Right cardiac atrium (tissue), 5 donors: ENCODE measurements around the gene LOXL1. TPM values are rescaled to one million over a fixed set of nuclear protein-coding genes. Genes with fewer than 3 reads are reported as not detected.
A peak's percentile ranks its signal among the peaks of the same experiment; 100 is the strongest.

Experiments used
- ATAC-seq, 2 donors: fragments of 200-7000 bp; cut with Tn5 transposase; one replicate each; pipeline versions ENCODE4 v1.8.0 to v1.9.1; 2020; ENCODE audit warnings: moderate library complexity in 2 of 2, mild to moderate bottlenecking in 1 of 2
- DNase-seq, 3 donors: peaks; one replicate each; pipeline ENCODE4 v3.0.0-alpha.2; 2020
- H3K27ac ChIP-seq: one replicate; pipeline ENCODE4 v1.5.1; 2013; ENCODE audit warnings: mild to moderate bottlenecking, low read length, control low read depth, moderate library complexity
- H3K27me3 ChIP-seq: one replicate; pipeline ENCODE4 v1.6.1; 2013; ENCODE audit not compliant: control insufficient read depth, insufficient read depth
- H3K4me1 ChIP-seq: one replicate; pipeline ENCODE4 v1.6.1; 2013; ENCODE audit warnings: low read length; ENCODE audit not compliant: control insufficient read depth, insufficient read depth
- H3K4me3 ChIP-seq: one replicate; pipeline ENCODE4 v1.5.1; 2013; ENCODE audit warnings: low read length, control low read depth
- H3K9me3 ChIP-seq: one replicate; pipeline ENCODE4 v1.6.1; 2013; ENCODE audit warnings: low read length; ENCODE audit not compliant: control insufficient read depth
- WGBS: extraction: QIAGEN DNeasy Blood & Tissue Kit; methylation state at CpG from one replicate; pipeline ENCODE4 v1.1.7; 2013; 5-methylcytosine and 5-hydroxymethylcytosine counted together
- intact Hi-C, 4 donors: fragments of 100-400 bp; cut with DNase I; formaldehyde crosslinking; loops; one replicate each; pipeline versions ENCODE4 v1.11.0 to v1.14.0; 2022 to 2023
- polyA plus RNA-seq: library from polyadenylated mRNA; stranded (reverse); fragments of 200-250 nt; gene quantifications from one replicate; pipeline ENCODE4 v1.2.3, GENCODE V29; 2013
- total RNA-seq, 4 donors: library from RNA; stranded (reverse); fragmentation: NEBNext Ultra II Directional; extraction: Animal tissue kit (Norgen Biotek cat#: 25700); gene quantifications; one replicate each; pipeline ENCODE4 v1.2.1, GENCODE V29; 2021
- donor health status: healthy with polysubstance abuse.
- donor health status: DM: no; HTN: yes; CAD: no.
- donor health status: DM: no; HTN: no; CAD: no.
- donor health status: DM: no; HTN: yes; CAD: no; lungs with severe emphysema.
- donor health status: DM: yes; HTN: yes; CAD: no.

LOXL1 gene
- total and polyA plus RNA-seq, 5 donors: 17.4 to 41.0 (median 19.6) TPM

DNA sequence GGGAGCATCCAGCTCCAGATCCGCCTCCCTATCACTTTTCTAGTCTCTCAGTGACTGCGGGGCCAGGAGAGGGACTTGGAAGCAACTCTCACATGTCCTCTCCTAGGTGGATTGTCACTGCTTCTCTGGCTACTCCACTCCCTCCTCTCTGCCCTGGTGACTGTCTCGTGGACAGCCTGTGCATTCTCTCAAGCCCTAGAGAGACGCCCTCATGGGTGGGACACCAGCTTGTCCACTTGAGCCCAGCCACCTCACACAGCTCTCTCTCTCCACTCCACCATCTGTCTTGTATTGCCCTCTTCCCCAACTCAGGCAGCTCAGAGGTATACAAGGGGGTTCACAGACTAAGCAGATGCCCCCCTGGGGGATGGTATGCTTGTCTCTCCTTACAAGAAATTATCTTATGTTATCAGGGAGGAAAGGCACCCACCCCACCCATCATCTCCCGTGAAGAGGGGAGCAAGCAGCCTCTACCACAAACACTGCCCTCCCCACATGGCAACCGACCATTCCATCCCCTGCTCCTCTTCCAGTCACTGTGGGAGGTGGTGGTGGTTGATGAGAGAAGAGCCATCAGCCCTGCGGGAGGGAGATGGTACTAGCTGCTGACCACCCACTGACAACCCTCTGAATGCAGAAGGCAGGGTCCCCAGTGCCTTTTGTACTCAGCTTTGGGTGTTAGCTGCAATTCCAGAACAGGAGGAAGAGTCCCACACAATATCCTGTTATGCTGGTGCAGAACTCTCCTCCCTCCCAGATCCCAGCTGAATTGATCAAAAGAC is 15.5 kb upstream of the LOXL1 start:
- no peak for DNase-seq
- Histone ChIP-seq H3K27ac (no peak overlapping the region), H3K4me3 (no peak overlapping the region), H3K4me1 (no peaks in the 10 kb centered on the region), H3K27me3 (no peaks in the 10 kb centered on the region), H3K9me3 (no peaks in the 10 kb centered on the region)
- intact Hi-C loops: loop anchor here in 1 of 4 donors (10.0 kb wide), 1 partner anchor 196 kb away; no protein-coding TSS in a partner anchor
- 64% methylated on average over 7 of the region's 7 CpGs for WGBS
- ATAC-seq: no peak

DNA sequence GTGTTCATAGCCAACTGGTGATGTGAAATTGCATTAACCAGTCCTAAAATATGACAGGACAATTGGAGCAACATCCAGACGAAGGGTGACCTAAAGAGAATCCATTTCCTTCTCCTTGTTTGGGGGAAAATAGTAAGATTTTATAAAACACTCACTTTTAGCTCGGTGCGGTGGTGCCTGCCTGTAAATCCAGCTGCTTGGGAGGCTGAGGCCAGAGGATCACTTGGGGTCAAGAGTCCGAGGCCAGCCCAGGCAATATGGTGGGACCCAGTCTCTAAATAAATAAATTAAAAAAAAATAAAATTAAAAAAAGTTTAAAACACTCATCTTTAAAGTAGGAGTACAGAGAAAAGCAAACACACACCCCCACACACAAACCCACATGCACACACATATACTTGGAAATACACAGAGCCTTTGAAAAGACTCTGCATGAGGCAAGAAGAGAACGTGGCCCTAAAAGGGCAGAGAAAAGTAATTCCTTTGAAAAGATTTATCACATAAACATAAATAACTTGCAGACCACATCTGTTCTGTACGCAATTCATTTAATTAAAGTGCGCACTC is 14.1 kb upstream of the LOXL1 start:
- Histone ChIP-seq H3K9me3 (peaks cover 2% of the 10 kb centered on the region), H3K27ac (no peak overlapping the region), H3K4me3 (no peak overlapping the region), H3K27me3 (no peaks in the 10 kb centered on the region), H3K4me1 (no peaks in the 10 kb centered on the region)
- intact Hi-C loops: loop anchor here in 1 of 4 donors (10.0 kb wide), 1 partner anchor 197 kb away; no protein-coding TSS in a partner anchor
- WGBS: 81% methylated on average over 7 of the region's 7 CpGs
- ATAC-seq (no peak), DNase-seq (peak in 1 of 3 donors; percentile 9)

DNA sequence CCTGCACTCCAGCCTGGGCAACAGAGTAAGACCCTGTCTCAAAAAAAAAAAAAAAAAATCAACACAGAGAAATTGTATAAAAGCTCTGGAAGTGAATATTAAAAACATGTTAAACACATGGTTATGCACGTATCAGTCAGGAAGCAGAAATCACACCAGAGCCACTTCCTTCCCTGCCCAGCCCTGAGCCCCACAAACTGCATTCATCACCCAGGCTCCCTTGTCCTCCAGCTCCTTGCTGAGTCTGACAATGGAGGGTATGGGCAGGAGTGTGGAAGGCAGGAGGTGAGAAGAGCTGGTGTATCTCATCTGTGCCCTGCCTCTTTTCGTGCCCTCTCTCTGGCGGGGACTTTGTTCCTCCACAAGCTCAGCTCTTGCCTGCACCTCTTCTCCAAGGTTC is 12.1 kb upstream of the LOXL1 start:
- no peak for ATAC-seq
- intact Hi-C loops: loop anchor here in 1 of 4 donors (10.0 kb wide), 1 partner anchor 199 kb away; no protein-coding TSS in a partner anchor
- WGBS: 67% methylated on average over 3 of the region's 3 CpGs

DNA sequence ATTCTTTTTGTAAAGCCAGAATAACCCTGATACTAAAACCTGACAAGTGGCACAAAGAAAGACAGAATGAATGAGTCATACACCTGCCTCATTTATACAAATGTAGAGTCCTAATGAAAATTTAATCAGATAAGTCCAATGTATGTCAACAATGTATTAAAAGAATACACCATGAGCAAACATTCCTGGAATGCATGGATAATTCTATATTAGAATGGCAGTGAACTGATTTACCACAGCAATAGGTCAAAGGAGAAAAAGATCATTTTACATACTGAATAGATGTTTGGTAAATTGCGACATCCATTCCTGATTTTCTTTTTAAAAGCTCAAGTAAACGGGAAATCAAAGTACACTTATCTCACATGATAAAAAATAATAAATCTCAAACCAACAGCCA is 11.2 kb upstream of the LOXL1 start:
- DNase-seq: no peak
- Histone ChIP-seq H3K4me3 (no peak overlapping the region), H3K27me3 (no peaks in the 10 kb centered on the region), H3K27ac (no peak overlapping the region), H3K9me3 (peaks cover 2% of the 10 kb centered on the region), H3K4me1 (no peaks in the 10 kb centered on the region)
- 74% methylated on average over 2 of the region's 2 CpGs for WGBS
- no peak for ATAC-seq
- intact Hi-C loops: loop anchor here in 1 of 4 donors (10.0 kb wide), 1 partner anchor 200 kb away; no protein-coding TSS in a partner anchor

More for the DNA sequence above, 12.1 kb upstream of the LOXL1 start:
- Histone ChIP-seq H3K4me1 (no peaks in the 10 kb centered on the region), H3K4me3 (no peak overlapping the region), H3K9me3 (peaks cover 2% of the 10 kb centered on the region), H3K27ac (no peak overlapping the region), H3K27me3 (no peaks in the 10 kb centered on the region)
- peak in 1 of 3 donors; percentile 5 for DNase-seq

DNA sequence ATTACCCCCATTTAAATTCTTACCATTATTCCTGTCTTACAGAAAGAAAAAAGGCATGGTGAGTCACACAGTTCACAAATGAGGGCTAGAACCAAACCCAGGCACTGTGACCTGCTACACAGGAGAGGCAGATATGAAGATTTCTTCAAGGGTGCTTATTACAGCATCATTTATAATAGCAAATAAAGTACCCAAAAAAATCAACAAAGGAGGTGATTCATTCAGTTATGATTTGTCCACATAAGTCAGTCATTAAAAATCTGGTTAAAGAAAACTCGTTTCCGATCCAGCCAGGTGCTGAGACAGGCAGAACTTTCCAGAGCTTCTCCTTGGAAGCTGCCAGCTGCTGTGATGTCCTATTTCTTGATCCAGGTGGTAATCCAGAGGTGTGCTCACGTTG is 7.5 kb upstream of the LOXL1 start:
- no peak overlapping the region for H3K4me3 ChIP-seq
- intact Hi-C loops: loop anchor here in 1 of 4 donors (10.0 kb wide), 1 partner anchor 204 kb away; no protein-coding TSS in a partner anchor
- peaks cover 23% of the 10 kb centered on the region for H3K4me1 ChIP-seq
- peaks cover 2% of the 10 kb centered on the region for H3K9me3 ChIP-seq
- WGBS: 94% methylated on average over 3 of the region's 3 CpGs
- no peaks in the 10 kb centered on the region for H3K27me3 ChIP-seq
- no peak for ATAC-seq
- no peak overlapping the region for H3K27ac ChIP-seq
- no peak for DNase-seq

DNA sequence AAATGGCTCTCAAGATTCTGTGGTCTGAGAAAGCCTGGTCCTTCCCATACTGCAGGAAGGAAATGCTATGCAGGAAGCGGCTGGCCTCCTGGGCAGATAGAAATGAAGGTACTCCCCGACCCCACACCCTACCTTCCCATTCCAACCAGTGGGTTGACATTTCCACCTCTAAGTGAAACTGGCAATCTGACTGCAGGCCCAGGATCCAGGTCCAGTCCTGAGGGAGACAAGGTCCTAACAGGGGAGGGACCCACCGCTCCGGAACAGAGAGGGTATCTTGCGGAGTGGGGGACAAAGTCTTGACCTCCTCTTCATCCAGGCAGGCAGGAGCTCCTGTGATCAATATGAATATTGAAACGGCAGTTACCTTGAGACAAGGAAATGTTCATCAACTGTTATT is 6.6 kb upstream of the LOXL1 start:
- Histone ChIP-seq H3K9me3 (peaks cover 2% of the 10 kb centered on the region), H3K27ac (no peak overlapping the region), H3K27me3 (no peaks in the 10 kb centered on the region), H3K4me3 (no peak overlapping the region), H3K4me1 (peaks cover 30% of the 10 kb centered on the region)
- WGBS: 86% methylated on average over 6 of the region's 6 CpGs
- ATAC-seq: no peak
- DNase-seq: peak in 1 of 3 donors; percentile 7
- intact Hi-C loops: loop anchor here in 1 of 4 donors (10.0 kb wide), 1 partner anchor 205 kb away; no protein-coding TSS in a partner anchor

DNA sequence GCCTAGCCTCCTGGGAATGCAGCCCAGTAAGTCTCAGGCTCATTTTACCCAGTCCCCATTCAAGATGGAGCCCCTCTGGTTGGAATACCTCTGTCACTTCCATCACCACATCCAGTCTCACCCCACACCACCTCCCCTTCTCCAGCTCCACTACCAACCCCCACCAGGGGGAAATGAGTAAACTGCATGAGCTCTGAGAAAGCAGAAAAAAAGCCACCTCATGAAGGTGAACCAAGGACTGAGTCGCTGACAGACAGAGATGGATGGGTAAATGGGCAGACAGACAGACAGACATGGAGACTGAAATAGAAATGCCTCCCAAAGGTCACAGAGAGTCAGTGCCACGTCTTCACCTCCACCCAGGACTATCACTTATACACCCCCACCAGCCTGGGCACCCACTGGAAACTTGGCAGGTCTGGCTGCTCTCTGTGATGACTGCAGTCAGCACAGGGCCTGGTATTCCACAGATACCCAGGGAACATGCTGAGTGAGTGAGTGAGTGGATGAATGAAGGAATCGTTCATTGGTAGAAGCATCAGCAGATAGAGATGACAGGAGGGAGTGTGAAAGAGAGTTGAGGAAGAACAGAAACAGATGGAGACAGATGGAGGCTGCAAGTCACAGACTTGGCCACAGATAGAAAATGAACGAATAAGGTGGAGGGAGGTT is 4.9 kb upstream of the LOXL1 start:
- Histone ChIP-seq H3K4me3 (no peak overlapping the region), H3K9me3 (no peaks in the 10 kb centered on the region), H3K27ac (no peak overlapping the region), H3K27me3 (no peaks in the 10 kb centered on the region), H3K4me1 (peaks cover 30% of the 10 kb centered on the region)
- DNase-seq (peak in 2 of 3 donors; percentile 57 to 71), ATAC-seq (peak; percentile 24 to 36)
- WGBS: 50% methylated on average over 4 of the region's 4 CpGs
- intact Hi-C loops: no loop called here

DNA sequence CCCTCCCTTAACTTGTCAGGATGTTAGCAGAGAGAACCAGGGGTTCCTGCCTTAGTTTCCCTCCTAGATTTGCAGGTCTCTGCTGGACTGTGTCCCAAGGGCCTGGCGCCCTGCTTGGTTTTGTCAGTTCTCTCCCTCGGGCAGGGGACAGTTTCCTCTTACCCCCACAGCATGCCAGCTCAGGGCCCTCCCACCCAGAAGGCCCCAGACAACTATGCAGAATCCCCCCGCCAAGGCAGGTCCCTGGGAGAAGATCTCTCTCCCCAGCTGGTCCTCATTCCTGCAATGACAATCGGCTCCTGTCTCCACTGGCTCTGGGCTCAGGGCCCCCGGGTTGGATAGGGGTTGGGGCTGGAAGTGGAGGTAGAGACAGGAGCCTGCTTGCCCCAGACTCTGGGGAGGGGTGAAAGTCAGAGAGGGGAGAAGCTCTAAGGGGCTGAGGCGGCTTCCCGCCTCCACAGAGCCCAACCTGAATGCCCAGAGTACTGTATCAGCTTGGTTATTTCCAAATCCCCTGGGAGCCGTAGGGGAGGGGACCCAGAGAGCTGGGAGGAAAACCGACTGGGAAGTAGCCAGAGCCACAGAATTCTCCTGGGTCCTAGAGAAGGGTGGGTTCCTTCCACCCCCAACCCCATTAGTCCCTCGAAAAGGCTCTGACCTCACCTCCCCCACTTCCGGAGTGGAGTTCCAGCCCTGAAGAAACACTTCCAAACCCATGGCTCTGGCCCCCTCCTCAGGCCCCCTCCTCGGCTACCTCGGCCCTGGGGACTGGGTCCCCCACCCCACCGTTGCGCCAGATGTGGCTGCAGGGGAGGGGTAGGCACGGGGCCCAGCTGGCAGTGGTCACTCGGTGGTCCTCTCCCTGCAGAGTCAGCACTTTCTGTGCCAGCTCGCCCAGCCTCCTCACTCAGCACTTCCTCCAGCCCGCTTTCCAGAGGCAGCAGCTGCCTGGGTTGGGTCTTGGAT is 3.8 kb upstream of the LOXL1 start:
- ATAC-seq: peak; percentile 1 to 10
- WGBS: 29% methylated on average over 19 of the region's 19 CpGs
- DNase-seq: peak in 2 of 3 donors; percentile 76 to 77
- no peaks in the 10 kb centered on the region for H3K9me3 ChIP-seq
- intact Hi-C loops: no loop called here
- H3K27me3 ChIP-seq: no peaks in the 10 kb centered on the region
- peaks cover 30% of the 10 kb centered on the region for H3K4me1 ChIP-seq
- H3K27ac ChIP-seq: peak overlapping the region; percentile 55
- H3K4me3 ChIP-seq: no peak overlapping the region

DNA sequence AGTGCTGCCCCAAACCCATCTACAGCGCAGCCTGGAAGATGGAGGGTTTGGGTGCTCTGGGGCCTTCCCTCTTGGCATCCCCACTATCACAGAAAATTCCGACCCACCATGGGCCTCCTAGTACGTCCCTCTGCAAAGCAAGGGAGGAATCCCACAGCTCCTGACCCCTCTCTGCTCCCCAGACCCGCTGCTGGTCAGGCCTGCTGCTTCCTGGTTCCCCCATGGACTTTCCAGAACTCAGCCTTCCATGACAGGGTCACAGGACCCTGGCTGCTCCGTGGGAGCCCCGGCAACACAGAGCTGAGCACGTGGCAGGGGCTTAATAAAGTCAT is 3.1 kb upstream of the LOXL1 start:
- no peak for ATAC-seq
- peak overlapping the region; percentile 55 for H3K27ac ChIP-seq
- peaks cover 31% of the 10 kb centered on the region for H3K4me1 ChIP-seq
- H3K27me3 ChIP-seq: no peaks in the 10 kb centered on the region
- 43% methylated on average over 7 of the region's 7 CpGs for WGBS
- no peak overlapping the region for H3K4me3 ChIP-seq
- intact Hi-C loops: no loop called here
- no peaks in the 10 kb centered on the region for H3K9me3 ChIP-seq
- DNase-seq: no peak

DNA sequence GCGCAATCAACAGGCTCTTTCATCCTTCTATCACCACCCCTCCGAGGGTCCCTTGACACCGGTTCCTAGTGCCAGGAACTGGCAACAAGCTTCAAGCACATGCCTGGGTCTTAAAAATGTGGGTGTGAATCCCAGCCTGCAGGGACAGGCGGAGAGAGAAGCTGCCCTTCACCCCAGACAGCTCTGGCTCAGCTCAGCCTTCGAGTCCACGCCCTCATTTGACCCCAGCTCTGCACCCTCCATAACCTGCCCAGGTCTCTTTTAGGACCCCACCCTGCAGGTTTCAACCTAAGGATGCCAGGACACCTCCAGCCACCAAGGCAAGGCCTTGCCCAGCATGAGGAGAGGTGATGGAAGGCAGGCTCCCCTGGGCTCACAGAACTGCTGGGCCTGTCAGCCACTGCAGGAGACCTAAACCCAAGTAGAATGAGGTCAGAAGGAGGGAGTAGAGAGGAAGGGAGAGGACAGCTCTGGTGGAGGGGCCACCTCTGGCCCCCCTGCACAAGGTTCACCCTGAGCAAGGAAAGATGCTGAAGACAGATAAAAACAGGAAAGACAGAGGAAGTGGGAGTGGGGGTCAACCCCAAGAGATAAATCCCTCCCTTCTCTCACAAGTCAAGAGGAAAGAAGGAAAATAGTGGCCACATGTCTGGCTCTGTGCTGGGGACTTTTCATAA is 2.6 kb upstream of the LOXL1 start:
- peak overlapping the region; percentile 55 for H3K27ac ChIP-seq
- DNase-seq: peak in 1 of 3 donors; percentile 59
- H3K27me3 ChIP-seq: no peaks in the 10 kb centered on the region
- no peaks in the 10 kb centered on the region for H3K9me3 ChIP-seq
- no peak overlapping the region for H3K4me3 ChIP-seq
- ATAC-seq: no peak
- WGBS: 51% methylated on average over 6 of the region's 6 CpGs
- intact Hi-C loops: no loop called here
- H3K4me1 ChIP-seq: peaks cover 32% of the 10 kb centered on the region
